ENCODE measurements around the gene SUGT1.

Gene SUGT1

GRCh38 chr13:52738719-52739467 is 86.3 kb downstream of the SUGT1 start:
- DNase-seq = peak; percentile 4 to 8

GRCh38 chr13:52739468-52740071 is 86.9 kb downstream of the SUGT1 start, which contains the start of gene CNMD:
TSS of gene CNMD (minus strand) at chr13:52739820. CDS start at chr13:52739701, 119 bp downstream.
- DNase-seq = no peak

- no peak for DNase-seq
Observed at GRCh38 chr13:52743569-52743968, 90.9 kb downstream of the SUGT1 start.

GRCh38 chr13:52743988-52744387 is 91.4 kb downstream of the SUGT1 start:
- no peak for DNase-seq

GRCh38 chr13:52744842-52745375 is 92.3 kb downstream of the SUGT1 start:
- no peak for DNase-seq

- no peak for DNase-seq
Observed at GRCh38 chr13:52746141-52746540, 93.5 kb downstream of the SUGT1 start.

- no peak for DNase-seq
Observed at GRCh38 chr13:52749419-52749818, 96.8 kb downstream of the SUGT1 start.
